ENCODE data around the gene MGA. TPM values are rescaled to one million over a fixed set of nuclear protein-coding genes. Genes with fewer than 3 reads are reported as not detected.
"Not testable (repeated sequence)": the region's sequence is repeated elsewhere in the genome, so short reads cannot be mapped to it uniquely, and the experiment has no call there.

MGA gene
- total and polyA plus RNA-seq, 9 donors, result 11.0 to 57.8 (median 20.4) TPM

DNA sequence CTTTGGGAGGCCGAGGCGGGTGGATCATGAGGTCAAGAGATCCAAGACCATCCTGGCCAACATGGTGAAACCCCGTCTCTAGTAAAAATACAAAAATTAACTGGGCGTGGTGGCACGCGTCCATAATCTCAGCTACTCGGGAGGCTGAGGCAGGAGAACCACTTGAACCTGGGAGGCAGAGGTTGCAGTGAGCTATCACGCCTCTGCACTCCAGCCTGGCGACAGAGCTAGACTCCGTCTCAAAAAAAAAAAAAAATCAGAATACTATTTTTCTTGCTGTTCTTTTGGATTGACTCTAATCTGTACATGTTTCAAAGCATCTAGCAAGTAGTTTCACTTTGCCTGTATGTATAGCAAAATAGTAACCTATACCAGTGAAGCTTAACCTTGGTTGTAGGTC is 75.3 kb downstream of the MGA start:
- WGBS (ENCODE audit: insufficient coverage), result 99% methylated on average over 8 of the region's 10 CpGs

DNA sequence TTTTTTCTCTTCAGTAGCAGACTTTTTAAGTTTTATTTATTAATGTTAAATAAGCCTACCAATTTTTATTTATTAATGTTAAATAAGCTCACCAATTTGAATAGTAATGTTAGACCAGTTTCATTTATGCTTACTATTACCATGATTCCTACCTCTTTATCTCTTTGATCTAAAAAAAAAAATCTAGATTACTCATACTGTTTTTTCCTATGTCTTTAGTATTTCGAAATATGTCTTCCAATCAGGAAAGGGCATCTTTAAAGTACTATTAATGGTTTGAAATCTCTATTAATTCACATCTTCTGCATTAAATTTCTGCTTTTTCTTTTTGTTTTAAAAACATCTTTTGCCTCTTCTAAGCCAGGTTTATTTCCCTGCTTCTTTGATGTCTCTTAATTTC is 86.6 kb downstream of the MGA start:
- Histone ChIP-seq H3K4me1 (ENCODE audit: control insufficient read depth, insufficient read depth, low read length) (no peaks in the 10 kb centered on the region), H3K9me3 (replicated peaks; ENCODE audit: control insufficient read depth, low read depth, low read length) (no peaks in the 10 kb centered on the region), H3K4me3 (ENCODE audit: low read length) (no peak overlapping the region), H3K27me3 (ENCODE audit: control insufficient read depth, insufficient read depth, low read length) (no peaks in the 10 kb centered on the region), H3K36me3 (ENCODE audit: control insufficient read depth, insufficient read depth, low read length) (peaks cover 40% of the 10 kb centered on the region), H3K27ac (ENCODE audit: low read length) (no peak overlapping the region)
- no CpG with 5 or more reads among the region's 1 CpG for WGBS (ENCODE audit: insufficient coverage)
- no peak for DNase-seq

More for the DNA sequence above, 75.3 kb downstream of the MGA start:
- H3K4me1 ChIP-seq (ENCODE audit: control insufficient read depth, insufficient read depth, low read length); H3K27me3 ChIP-seq (ENCODE audit: control insufficient read depth, insufficient read depth, low read length); DNase-seq; H3K9me3 ChIP-seq (replicated peaks; ENCODE audit: control insufficient read depth, low read depth, low read length); H3K4me3 ChIP-seq (ENCODE audit: low read length); H3K27ac ChIP-seq (ENCODE audit: low read length): not testable (repeated sequence)
- H3K36me3 ChIP-seq (ENCODE audit: control insufficient read depth, insufficient read depth, low read length), result peaks cover 33% of the 10 kb centered on the region

GRCh38 chr15:41756198-41756597 is 96.0 kb downstream of the MGA start:
- Histone ChIP-seq H3K4me1 (ENCODE audit: control insufficient read depth, insufficient read depth, low read length) (no peaks in the 10 kb centered on the region), H3K27me3 (ENCODE audit: control insufficient read depth, insufficient read depth, low read length) (no peaks in the 10 kb centered on the region), H3K9me3 (replicated peaks; ENCODE audit: control insufficient read depth, low read depth, low read length) (no peaks in the 10 kb centered on the region), H3K4me3 (ENCODE audit: low read length) (no peak overlapping the region), H3K36me3 (ENCODE audit: control insufficient read depth, insufficient read depth, low read length) (peaks cover 16% of the 10 kb centered on the region), H3K27ac (ENCODE audit: low read length) (no peak overlapping the region)
- WGBS (ENCODE audit: insufficient coverage), result no CpG with 5 or more reads among the region's 2 CpGs
- DNase-seq, result no peak

DNA sequence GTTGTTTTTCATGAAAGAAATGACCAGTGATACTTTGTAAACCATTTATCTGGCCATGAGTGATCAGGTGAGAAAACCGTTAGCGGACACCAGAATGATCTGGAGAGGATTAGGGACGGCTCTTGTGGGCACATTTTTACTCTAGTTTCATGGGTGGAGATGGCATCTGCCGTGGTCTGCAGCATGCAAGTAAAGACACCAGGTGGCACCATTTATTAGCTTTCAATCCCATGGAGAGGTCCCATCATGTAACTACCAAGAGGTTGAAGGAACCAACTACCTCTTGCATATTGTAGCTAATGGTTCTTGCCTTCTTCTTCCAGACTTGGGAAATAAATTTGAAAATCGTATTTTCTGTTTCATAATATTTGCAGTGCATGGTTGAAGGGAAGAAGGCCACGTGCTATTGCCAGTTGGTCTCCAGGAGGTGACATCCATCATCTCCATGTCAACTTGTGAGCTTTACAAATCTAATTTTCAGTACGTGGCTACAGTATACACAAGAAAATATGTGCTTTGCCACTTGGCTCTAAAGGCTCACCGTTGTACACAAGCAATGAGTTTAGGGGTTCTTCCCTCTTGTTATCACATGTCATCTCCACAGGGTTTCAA is 112.6 kb downstream of the MGA start:
- Histone ChIP-seq H3K4me3 (ENCODE audit: low read length) (no peak overlapping the region), H3K27ac (ENCODE audit: low read length) (peak overlapping the region; percentile 96), H3K9me3 (replicated peaks; ENCODE audit: control insufficient read depth, low read depth, low read length) (no peaks in the 10 kb centered on the region), H3K4me1 (ENCODE audit: control insufficient read depth, insufficient read depth, low read length) (peaks cover 21% of the 10 kb centered on the region), H3K27me3 (ENCODE audit: control insufficient read depth, insufficient read depth, low read length) (no peaks in the 10 kb centered on the region), H3K36me3 (ENCODE audit: control insufficient read depth, insufficient read depth, low read length) (peaks cover 7% of the 10 kb centered on the region)
- DNase-seq, result peak; percentile 66
- WGBS (ENCODE audit: insufficient coverage), result 75% methylated on average over 5 of the region's 8 CpGs

DNA sequence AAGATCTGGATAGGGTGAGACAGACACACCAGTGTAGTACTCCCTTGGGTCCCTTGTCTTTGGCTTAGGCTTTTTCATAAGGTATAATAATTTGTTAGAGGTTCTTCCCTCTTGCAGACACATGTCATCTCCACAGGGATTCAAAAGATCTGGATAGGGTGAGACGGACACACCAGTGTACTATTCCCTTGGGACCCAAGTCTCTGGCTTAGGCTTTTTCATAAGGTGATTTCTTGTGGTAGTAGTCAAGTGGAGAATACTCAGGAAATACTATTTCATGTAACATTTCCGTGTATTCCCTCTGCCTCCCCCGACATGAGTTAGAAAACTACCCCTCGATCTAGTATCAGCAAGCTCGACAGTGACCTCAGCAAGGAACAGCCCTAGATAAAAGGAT is 113.1 kb downstream of the MGA start:
- no CpG with 5 or more reads among the region's 5 CpGs for WGBS (ENCODE audit: insufficient coverage)
- peak overlapping the region; percentile 96 for H3K27ac ChIP-seq (ENCODE audit: low read length)
- no peaks in the 10 kb centered on the region for H3K27me3 ChIP-seq (ENCODE audit: control insufficient read depth, insufficient read depth, low read length)
- H3K4me1 ChIP-seq (ENCODE audit: control insufficient read depth, insufficient read depth, low read length), result peaks cover 21% of the 10 kb centered on the region
- peak; percentile 22 for DNase-seq
- H3K9me3 ChIP-seq (replicated peaks; ENCODE audit: control insufficient read depth, low read depth, low read length), result no peaks in the 10 kb centered on the region
- no peak overlapping the region for H3K4me3 ChIP-seq (ENCODE audit: low read length)
- H3K36me3 ChIP-seq (ENCODE audit: control insufficient read depth, insufficient read depth, low read length), result peaks cover 7% of the 10 kb centered on the region

DNA sequence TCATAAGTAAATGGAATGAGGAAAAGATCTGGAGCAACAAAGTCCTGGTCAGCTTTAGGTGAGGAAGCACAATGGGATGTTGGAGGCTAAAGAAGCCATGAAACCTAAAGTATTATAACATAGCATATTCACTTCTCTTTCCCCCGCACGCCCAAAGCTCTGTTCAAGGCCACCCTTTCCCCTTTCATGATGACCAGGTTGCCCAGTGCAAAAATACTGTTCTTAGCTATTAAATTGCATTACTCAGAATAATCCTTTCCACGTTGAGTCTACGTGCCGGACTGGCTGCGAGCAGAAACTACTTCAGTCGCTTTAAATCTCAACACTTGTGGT is 113.5 kb downstream of the MGA start:
- peak overlapping the region; percentile 77 for H3K4me3 ChIP-seq (ENCODE audit: low read length)
- H3K36me3 ChIP-seq (ENCODE audit: control insufficient read depth, insufficient read depth, low read length), result peaks cover 4% of the 10 kb centered on the region
- H3K27ac ChIP-seq (ENCODE audit: low read length), result peak overlapping the region; percentile 96
- H3K9me3 ChIP-seq (replicated peaks; ENCODE audit: control insufficient read depth, low read depth, low read length), result no peaks in the 10 kb centered on the region
- H3K27me3 ChIP-seq (ENCODE audit: control insufficient read depth, insufficient read depth, low read length), result no peaks in the 10 kb centered on the region
- WGBS (ENCODE audit: insufficient coverage), result 0% methylated on average over 2 of the region's 7 CpGs
- DNase-seq, result no peak
- peaks cover 21% of the 10 kb centered on the region for H3K4me1 ChIP-seq (ENCODE audit: control insufficient read depth, insufficient read depth, low read length)

DNA sequence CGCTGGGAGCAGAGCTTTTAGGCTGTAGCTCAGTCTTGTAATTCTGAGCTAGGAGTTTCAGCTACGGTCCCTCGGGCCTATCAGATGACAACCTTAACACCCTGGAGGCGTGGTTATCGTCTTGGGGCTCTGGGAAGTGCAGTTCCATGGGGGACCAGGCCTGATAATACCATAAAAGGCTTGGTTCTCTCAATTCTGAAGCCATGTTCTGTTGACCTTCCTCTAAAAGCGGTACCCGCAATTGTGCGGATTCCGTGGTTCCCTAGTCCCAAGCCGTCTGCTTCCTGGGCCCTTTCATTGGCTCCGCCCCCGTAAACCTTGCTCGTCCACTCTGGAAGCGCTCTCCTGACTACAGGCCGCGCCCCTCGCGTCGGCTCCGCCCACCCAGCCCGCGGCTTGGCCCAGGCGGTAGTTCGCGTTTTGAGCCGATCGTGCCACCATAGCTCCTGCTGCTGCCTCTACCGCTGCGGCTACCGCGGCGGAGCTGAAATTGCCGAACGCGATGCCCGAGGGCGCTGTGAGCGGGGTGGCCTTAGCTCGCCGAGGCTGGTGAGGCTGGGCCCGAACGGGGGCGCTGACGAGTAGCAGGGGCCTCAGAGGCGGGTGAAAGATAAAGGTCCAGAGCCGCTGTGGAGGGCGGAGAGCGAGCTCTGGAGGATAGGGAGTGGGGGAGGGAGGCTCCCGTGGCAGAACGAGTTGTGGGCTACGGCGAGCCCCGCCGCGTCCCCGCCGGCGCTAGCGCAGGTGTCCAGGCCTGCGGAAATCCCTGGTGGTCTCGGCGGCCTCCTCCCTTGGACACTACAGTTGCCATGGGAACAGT is 114.1 kb downstream of the MGA start, which contains the start of gene MAPKBP1:
Gene MAPKBP1, plus strand, starts transcription at position 423 of the 820 bp plus-strand sequence. CDS start 792 bp downstream, outside the sequence.
- peak; percentile 99 for DNase-seq
- H3K36me3 ChIP-seq (ENCODE audit: control insufficient read depth, insufficient read depth, low read length), result no peaks in the 10 kb centered on the region
- no peaks in the 10 kb centered on the region for H3K27me3 ChIP-seq (ENCODE audit: control insufficient read depth, insufficient read depth, low read length)
- H3K27ac ChIP-seq (ENCODE audit: low read length), result peak within 1 kb of the TSS; percentile 96
- peaks cover 21% of the 10 kb centered on the region for H3K4me1 ChIP-seq (ENCODE audit: control insufficient read depth, insufficient read depth, low read length)
- peak within 1 kb of the TSS; percentile 77 for H3K4me3 ChIP-seq (ENCODE audit: low read length)
- H3K9me3 ChIP-seq (replicated peaks; ENCODE audit: control insufficient read depth, low read depth, low read length), result no peaks in the 10 kb centered on the region
- WGBS (ENCODE audit: insufficient coverage), result under 1% methylated on average over 51 of the region's 62 CpGs

- no peaks in the 10 kb centered on the region for H3K27me3 ChIP-seq (ENCODE audit: control insufficient read depth, insufficient read depth, low read length)
- 26% methylated on average over 11 of the region's 19 CpGs for WGBS (ENCODE audit: insufficient coverage)
- peak overlapping the region; percentile 77 for H3K4me3 ChIP-seq (ENCODE audit: low read length)
- peak overlapping the region; percentile 96 for H3K27ac ChIP-seq (ENCODE audit: low read length)
- no peaks in the 10 kb centered on the region for H3K9me3 ChIP-seq (replicated peaks; ENCODE audit: control insufficient read depth, low read depth, low read length)
- DNase-seq, result no peak
- H3K36me3 ChIP-seq (ENCODE audit: control insufficient read depth, insufficient read depth, low read length), result no peaks in the 10 kb centered on the region
- peaks cover 24% of the 10 kb centered on the region for H3K4me1 ChIP-seq (ENCODE audit: control insufficient read depth, insufficient read depth, low read length)
Measured at GRCh38 chr15:41774882-41775417, 114.7 kb downstream of the MGA start.

DNA sequence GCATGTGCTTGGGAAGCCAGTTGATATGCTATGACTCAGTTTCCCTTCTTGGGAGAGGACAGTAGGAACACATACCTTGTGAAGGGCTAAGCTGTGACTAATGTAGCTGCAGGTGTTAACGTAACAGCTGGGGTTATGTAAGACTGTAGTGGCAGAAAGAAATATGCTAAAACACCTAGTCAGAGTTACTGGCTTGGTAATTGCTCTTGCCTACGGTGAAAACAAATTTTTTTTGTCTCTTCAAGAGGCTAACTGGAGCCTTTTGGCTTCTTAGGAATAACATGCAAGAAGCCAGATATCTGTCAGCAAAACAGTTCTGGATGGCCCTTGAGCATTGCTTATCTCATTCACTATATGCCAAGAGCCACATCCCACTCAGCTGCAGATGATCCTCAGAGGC is 115.4 kb downstream of the MGA start:
- Histone ChIP-seq H3K36me3 (ENCODE audit: control insufficient read depth, insufficient read depth, low read length) (no peaks in the 10 kb centered on the region), H3K9me3 (replicated peaks; ENCODE audit: control insufficient read depth, low read depth, low read length) (no peaks in the 10 kb centered on the region), H3K27me3 (ENCODE audit: control insufficient read depth, insufficient read depth, low read length) (no peaks in the 10 kb centered on the region), H3K27ac (ENCODE audit: low read length) (no peak overlapping the region), H3K4me1 (ENCODE audit: control insufficient read depth, insufficient read depth, low read length) (peaks cover 24% of the 10 kb centered on the region), H3K4me3 (ENCODE audit: low read length) (peak overlapping the region; percentile 77)
- no peak for DNase-seq
- WGBS (ENCODE audit: insufficient coverage), result 38% methylated on average over 1 of the region's 2 CpGs

GRCh38 chr15:41777421-41777973 is 117.3 kb downstream of the MGA start:
- Histone ChIP-seq H3K4me3 (ENCODE audit: low read length) (no peak overlapping the region), H3K27me3 (ENCODE audit: control insufficient read depth, insufficient read depth, low read length) (no peaks in the 10 kb centered on the region), H3K27ac (ENCODE audit: low read length) (no peak overlapping the region), H3K4me1 (ENCODE audit: control insufficient read depth, insufficient read depth, low read length) (peaks cover 24% of the 10 kb centered on the region), H3K9me3 (replicated peaks; ENCODE audit: control insufficient read depth, low read depth, low read length) (no peaks in the 10 kb centered on the region), H3K36me3 (ENCODE audit: control insufficient read depth, insufficient read depth, low read length) (no peaks in the 10 kb centered on the region)
- no peak for DNase-seq
- no CpG with 5 or more reads among the region's 1 CpG for WGBS (ENCODE audit: insufficient coverage)
